ENCODE results near the gene TMOD3.
A peak's percentile ranks its signal among the peaks of the same experiment; 100 is the strongest.
"Not testable (repeated sequence)": the region's sequence is repeated elsewhere in the genome, so short reads cannot be mapped to it uniquely, and the experiment has no call there.

Gene TMOD3

GRCh38 chr15:51884041-51884440 is 54.6 kb downstream of the TMOD3 start:
- TF ChIP-seq CTCF (IDR thresholded peaks at IDR 0.05; ENCODE audit: insufficient read depth, missing control alignments), result no peak
- DNase-seq (ENCODE audit: insufficient read length, low spot score) (no peak), FAIRE-seq (no peak)

- no peak for FAIRE-seq
- no peak for TF ChIP-seq CTCF (IDR thresholded peaks at IDR 0.05; ENCODE audit: insufficient read depth, missing control alignments)
- no peak for DNase-seq (ENCODE audit: insufficient read length, low spot score)
Measured at GRCh38 chr15:51884517-51885236, 55.2 kb downstream of the TMOD3 start.

GRCh38 chr15:51885758-51886157 is 56.3 kb downstream of the TMOD3 start:
- FAIRE-seq; DNase-seq (ENCODE audit: insufficient read length, low spot score): not testable (repeated sequence)

- DNase-seq (ENCODE audit: insufficient read length, low spot score) (no peak), FAIRE-seq (no peak)
- no peak for TF ChIP-seq CTCF (IDR thresholded peaks at IDR 0.05; ENCODE audit: insufficient read depth, missing control alignments)
Measured at GRCh38 chr15:51887887-51888592, 58.6 kb downstream of the TMOD3 start.

- DNase-seq (ENCODE audit: insufficient read length, low spot score), result no peak
- peak; percentile 80 for FAIRE-seq
- TF ChIP-seq CTCF (IDR thresholded peaks at IDR 0.05; ENCODE audit: insufficient read depth, missing control alignments), result peak; percentile 88
Measured at GRCh38 chr15:51888593-51889195, 59.2 kb downstream of the TMOD3 start.

GRCh38 chr15:51889486-51889885 is 60.0 kb downstream of the TMOD3 start:
- FAIRE-seq, result no peak
- no peak for TF ChIP-seq CTCF (IDR thresholded peaks at IDR 0.05; ENCODE audit: insufficient read depth, missing control alignments)
- no peak for DNase-seq (ENCODE audit: insufficient read length, low spot score)

- no peak for FAIRE-seq
Measured at GRCh38 chr15:51904421-51904820, 75.0 kb downstream of the TMOD3 start.

More at GRCh38 chr15:51904421-51904820, 75.0 kb downstream of the TMOD3 start:
- TF ChIP-seq CTCF (IDR thresholded peaks at IDR 0.05; ENCODE audit: insufficient read depth, missing control alignments), result no peak
- no peak for DNase-seq (ENCODE audit: insufficient read length, low spot score)

Measured in D721Med (cell line).